Stimulated activated CD4-positive, alpha-beta T cell treated with anti-CD3 and anti-CD28 coated beads, Interleukin-12 subunit alpha, Interleukin-12 subunit beta, amount 100 ng/mL, for 4 hours (primary cell): ENCODE measurements around the gene MKLN1.
"Not testable (repeated sequence)": the region's sequence is repeated elsewhere in the genome, so short reads cannot be mapped to it uniquely, and the experiment has no call there.

Source experiments
- DNase-seq: peaks from one replicate; pipeline ENCODE4 v3.0.0-alpha.2; 2020

The MKLN1 gene

DNA sequence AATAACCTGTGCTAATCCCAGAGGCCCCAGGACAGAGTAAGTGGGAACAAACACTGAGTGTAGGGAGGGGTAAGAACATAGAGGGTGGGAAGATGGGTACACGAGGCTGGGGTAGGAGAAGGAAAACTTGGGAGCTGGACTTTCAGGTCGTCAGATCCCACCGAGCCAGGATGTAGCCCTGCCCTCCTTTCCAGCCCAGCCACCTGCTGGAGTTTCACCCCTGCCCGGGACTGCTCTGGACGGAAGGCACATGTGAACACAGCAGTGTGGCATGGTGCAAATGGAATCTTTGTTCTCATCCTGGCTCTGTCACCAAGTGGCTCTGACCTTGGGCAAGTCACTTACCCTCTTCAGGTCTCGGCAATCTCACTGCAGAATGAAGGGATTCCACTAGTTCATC lies 176.0 kb downstream of the MKLN1 start:
- no peak for DNase-seq

DNA sequence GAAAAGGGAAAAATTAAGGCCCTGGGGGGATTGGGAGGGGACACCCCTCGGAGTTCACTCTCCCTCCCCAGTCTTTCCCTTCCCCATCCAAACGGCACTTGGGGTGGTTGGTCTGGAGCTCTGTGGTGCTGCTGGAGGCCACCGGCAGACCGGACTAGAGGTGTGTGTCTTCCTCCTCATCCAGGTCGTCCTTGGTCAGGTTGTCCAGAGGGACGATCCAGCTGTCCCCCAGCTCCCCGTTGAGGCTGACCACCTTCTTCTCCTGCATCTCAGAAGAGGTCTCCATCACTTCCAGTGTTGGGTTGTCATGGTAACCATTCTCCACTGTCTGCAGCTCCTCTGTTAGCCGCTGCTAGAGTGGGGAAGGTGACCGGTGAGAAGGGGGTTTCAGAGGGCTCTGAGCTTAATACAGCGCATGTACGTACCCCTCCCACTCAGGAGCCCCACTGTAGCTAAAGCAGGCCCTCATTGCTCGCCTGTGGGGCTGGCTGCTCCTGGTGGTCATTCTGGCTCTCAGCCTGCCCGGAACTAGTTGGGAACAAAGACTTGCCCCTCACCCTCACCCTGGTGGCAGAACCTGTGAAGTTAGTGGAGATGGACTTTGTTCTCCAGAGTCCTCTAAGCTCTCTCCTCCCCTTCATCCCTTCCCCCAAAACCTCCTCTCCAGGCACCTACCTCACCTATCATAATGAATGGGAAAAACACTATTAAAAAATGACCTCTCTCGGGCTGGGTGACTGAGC lies 176.7 kb downstream of the MKLN1 start:
- DNase-seq, result no peak

DNA sequence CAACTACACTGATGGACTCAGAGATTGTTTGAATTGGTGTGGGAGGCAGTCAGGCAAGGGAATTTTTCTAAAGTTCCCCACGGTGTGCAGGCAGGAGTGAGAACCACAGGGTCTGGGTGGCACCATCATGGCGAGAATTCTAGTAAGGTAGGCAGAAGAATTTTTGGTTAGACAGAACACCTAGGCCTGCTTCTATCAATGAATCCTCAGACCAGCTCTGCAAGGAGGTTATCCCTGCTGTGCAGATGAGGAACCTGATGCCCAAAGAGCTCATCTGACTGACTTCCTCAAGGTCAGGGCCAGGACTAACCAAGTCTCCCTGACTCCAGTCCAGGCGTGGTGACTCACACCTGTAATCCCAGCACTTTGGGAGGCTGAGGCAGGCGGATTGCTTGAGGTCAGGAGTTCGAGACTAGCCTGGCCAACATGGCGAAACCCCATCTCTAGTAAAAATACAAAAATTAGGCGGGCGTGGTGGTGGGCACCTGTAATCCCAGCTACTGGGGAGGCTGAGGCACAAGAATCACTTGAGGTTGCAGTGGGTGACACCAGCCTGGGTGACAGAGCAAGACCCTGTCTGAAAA lies 177.5 kb downstream of the MKLN1 start:
- DNase-seq, result not testable (repeated sequence)

DNA sequence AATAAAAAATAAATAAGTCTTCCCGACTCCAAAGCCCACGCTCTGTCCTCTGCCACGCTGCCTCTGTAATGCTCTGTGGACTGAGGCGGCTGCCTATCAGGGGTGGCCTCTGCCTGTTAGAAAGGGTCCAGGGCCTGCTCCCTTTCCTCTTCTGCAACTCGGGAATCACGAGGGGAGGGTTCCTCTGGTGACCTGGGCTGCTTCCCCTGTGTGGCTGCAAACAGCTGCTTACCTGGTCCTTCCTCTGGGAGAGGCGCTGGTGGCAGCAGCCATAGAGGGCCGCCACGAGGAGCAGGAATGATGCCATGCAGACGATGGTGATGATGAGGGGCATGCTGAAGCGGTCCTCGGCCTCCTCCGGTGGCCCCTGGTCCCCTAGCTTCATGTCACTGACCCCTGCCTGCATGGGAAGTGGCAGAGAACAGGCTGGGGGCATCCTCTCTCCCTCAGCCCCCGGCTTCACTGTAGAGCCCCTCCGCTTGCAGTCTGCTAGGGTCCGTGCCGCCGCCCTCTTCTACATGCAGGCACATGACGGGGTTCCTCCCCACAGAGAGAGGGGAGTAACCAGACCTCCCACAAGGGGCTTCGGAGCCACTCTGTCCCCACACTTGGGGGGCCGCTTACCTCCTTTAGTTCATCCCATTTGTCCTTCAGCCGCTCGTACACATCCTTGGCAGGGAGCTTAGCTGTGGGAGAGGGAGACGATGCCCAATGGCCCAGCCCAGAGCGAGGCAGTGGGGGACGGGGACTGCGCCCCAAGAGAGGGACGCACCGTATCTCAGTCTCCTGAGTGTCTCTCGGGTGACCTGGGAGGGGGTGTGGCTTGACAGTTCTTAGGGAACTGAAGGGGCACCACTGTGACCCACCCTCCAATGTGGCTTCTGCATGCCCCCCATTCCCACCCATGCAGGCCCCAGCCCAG lies 178.2 kb downstream of the MKLN1 start:
- DNase-seq, result no peak

DNA sequence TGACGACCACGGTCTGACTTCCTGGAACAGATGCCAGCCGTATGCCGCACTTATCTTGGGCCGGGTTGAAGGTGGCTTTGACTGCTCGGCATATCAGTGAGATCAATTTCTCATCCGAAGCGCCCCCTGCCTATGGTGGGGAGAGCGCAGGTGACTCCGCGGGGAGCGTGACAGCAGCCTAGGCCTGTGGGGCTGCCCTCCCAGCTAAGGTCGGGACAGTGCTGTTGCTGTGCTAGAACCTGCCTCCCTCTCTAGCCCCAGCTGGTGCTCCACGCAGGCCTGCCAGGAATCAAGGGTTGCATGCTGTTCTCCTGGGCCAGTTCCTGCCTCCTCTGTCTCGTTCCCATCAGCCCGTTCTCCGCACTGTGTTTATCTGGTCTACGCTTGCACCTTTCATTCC lies 178.9 kb downstream of the MKLN1 start:
- DNase-seq, result no peak

DNA sequence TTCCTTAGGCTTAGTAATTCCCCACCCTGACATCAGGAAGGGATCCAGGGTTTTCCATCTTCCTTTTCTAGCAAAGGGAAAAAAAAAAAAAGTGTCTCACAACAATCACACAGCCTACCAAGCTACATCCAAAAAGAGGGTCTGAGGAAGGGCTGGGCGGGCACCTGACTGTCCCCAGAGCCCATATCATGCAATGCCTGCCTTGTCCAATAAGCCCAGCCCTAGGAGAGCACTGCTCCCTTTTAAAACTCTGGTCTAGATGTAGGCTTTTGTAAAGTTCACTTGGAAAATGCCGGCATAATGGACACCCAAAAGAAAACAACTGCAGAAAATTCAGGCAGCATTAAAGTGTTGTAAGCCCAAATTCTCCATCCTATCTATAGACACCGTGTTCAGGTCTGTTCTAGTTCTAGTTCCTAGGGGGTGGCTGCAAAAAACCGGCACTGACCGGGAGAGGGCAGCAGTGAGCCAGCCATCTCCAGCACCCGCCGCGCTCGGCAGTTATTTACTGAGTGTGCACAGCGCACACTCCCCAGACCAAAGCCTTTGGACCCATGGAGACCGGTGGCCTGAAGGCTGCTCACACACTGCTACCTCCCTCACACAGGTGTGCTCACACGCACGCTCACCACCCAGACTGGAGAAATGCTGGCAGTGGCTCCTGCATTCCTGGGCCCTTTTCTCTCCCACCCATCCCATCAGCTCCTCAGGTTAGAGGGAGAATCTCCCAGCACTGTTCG lies 180.1 kb downstream of the MKLN1 start:
- peak; percentile 83 for DNase-seq

DNA sequence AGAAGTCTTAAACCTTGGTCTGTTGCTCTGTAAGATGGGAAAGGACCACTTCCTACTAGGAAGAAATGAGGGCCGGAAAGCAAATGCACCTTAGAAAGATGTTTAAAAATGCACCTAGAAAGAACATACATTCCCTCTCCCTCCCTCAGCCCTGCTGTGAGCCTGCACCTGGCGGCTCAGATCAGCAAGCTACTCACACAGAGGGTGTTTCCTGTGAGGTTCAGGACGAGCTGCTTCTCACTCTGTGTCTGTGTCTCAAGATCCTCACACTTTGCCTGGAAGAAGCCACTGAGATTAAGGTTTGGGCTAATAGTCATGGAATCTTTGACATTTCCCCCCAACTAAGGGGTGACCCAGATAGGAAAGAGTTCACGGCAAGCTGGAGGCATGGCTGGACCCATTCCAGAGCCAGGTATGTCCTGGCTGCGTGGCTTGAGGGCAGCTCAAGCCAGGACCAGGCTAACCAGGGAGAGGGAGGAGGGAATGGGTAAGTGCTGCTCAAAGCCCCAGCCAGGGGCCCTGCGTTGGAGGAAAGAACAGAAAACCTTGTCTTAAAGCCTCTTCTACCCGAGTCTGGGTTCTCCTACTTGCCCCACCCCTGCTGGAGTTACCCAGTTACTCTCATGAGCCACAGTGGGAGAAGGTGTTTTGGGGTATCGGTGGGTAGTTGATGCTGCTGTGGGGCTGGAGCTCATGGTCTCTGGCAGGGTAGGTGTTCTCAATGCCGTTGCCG lies 181.2 kb downstream of the MKLN1 start:
- no peak for DNase-seq

DNA sequence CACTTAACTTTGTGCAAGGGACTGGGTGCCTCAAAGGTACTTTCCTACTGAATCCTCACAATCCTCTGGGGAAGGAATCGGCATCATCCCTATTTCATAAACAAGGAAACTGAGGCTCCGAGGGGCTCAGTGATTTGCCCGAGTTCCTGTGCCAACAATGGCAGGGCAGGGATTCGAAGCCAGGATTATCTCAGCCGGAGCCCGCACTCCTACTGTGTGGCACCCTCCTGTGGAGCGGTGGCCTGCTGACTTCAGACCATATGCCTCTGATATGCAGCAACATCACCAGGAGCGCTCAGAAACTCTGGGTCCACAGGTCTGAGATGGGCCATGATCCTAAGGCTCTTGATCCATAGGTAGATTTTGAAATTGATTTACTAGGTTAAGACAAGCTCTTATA lies 182.1 kb downstream of the MKLN1 start:
- DNase-seq, result no peak

DNA sequence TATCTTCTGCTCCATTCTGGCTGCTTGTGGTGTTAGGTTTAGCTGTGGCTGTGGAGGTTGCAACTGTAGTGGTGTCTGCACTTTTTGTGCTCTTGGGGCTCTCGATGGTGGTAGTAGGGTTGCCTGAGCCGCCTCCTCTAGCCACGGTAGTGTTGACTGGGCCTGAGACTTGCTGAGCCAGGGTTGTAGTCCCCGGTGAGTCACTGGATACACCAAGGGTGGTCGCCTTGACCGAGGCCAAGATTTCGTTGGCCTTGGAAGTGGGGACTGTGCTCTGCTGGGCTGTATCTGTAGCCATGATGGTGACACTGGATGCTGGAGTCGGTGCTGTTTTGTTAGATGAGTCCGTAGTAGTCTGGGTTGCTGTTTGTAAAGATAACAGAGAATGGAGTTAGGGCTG lies 183.4 kb downstream of the MKLN1 start:
- DNase-seq, result no peak

DNA sequence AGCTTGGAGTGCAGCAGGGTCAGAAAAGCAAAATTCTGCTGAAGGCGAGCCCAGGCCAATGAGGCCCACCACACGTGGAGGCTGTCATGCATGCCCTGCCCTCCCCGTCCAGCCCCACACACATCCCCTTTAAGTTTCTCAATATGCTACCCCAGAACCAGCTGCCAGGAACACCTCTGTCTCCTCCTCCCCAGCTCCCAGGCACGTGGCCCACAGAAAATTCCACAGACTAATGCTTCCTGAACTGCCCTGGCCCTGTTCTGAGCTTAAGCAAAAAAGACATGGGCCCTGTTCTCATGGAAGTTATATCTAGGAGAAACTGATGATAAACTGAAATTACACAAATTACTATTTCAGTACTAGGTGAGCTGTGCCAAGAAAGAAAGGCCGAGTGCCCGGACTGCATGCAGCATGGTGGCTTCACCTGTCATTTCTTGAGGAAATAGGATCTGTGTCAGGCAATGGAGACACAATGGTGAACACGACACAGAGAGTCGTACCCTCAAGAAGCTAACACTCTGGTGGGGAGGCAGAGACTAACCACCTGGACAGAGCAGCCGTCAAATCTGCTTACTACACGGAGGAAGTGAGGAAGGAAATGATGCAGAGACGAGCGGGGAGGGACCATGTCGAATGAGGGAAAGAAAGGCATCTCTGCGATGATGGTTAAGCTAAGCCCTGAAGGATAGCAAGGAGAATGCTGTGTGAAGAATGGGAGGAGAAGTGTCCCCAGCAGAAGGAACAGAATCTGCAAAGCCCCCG lies 184.3 kb downstream of the MKLN1 start:
- DNase-seq, result no peak

DNA sequence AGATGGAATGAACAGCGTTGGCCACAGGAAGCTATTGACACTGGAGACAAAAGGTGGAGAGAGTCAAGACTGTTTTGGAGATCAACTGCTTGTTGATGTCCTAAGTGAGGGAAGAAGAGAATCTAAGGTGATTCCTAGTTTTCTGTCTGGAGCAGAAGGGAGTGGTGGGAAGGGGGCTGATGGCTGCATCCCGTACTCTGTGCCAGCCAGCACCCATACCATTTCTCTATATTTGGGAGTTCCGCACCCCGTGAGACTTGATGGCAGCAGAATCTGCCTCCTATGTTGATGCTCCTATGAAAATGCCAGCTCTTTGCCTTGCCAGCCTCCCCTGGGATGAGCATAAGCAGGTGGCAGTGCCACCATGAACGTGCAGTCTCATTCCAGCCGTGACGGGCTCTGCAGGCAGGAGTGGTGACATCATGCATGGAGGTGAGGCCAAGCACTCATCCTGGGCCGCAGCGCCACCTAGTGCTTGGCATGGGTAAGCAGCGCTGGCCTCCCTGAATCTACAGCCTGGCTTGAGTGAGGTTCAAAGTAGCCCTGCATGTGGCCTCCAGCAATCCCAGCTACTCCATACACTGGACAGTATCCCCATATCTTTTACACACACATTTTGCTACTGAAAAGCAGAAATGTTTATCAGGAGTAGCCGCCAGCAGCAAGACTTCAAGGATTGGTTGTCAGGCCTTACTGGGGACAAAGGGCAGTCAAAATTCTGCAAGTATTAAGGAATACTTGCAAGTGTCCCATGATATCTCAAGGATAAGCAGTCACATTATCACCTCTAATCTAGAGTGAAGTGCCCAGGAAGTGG lies 185.8 kb downstream of the MKLN1 start:
- peak; percentile 78 for DNase-seq

DNA sequence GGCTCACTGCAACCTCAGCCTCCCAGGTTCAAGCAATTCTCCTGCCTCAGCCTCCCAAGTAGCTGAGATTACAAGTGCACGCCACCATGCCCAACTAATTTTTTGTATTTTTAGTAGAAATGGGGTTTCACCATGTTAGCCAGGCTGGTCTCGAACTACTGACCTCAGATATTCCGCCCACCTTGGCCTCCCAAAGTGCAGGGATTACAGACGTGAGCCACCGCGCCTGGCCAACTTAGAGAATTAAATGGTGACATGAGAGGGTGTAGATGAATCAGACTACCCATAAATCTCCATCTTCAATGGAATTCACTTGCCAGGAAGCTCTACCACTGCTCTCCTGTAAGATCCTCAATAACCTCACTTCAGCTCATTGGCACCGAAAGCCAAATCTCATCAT lies 187.8 kb downstream of the MKLN1 start:
- DNase-seq, result not testable (repeated sequence)

DNA sequence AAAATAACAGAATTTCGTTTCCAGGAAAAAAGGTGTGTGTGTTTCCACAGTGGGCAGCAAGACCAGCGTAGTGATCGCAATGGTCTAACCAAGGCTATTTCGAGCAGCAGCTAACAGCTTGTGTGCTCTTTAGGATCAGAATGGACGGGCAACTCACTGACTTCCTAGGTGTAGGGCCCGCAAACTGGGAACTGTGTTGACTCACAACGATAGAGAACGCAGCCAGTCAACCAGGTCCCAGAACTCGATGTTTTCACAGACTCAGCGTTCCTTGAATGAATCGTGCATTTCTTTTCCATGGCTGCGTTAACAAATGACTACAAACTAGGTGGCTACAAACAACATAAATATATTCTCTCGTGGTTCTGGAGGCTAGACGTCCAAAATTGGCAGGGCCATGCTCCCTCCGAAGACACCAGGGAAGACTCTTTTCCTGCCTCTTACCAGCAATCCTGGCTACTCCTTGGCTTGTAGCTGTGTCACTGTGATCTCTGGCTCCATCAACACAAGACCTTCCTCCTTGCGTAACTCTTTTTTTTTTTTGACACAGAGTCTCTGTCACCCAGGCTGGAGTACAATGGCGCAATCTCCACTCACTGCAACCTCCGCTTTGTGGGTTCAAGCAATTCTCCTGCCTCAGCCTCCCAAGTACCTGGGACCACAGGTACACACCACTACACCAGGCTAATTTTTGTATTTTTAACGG lies 189.7 kb downstream of the MKLN1 start:
- no peak for DNase-seq

DNA sequence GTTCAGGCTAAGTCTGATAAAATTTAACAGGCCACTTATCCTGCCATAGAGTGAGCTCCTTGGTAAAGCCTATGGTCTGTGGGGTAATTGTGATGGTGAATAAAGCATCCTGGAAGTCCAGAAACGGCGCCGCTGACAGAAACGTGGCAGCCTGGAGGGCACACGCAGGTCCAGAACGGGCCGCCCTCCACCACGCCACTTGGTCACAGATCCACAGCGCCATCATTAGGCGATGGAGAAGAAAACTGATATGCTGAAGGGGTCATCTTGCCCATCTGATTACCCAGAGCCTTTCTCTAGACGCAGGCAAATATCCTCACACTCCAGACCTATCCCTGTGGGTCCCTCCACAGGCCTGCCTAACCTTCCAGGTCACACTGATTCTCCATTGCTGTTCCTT lies 190.9 kb downstream of the MKLN1 start:
- DNase-seq, result no peak

DNA sequence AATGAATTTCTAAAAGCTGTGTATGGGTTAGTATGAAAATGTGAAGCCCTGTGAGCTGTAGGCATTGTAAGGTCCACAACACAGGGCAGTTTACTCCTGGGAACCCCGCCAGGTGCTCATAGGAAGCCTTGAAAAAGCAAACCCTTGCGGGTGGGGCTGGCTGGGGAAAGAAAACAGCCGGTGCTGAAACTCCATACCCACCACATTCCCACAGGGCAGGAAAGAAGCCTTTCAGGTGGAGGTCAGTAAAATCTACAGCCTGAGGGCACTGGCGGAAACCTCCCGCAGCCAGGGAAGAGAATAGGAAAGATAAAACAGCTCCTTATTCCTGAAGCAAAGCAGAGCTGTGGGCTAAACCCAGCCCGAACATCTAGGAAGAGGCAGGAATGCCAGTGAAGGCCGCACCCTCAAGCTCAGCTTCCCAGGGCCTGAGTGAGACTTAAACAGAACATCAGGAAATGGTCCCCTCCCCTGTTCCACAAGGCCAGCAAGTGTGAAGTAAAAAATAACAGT lies 194.0 kb downstream of the MKLN1 start:
- no peak for DNase-seq

DNA sequence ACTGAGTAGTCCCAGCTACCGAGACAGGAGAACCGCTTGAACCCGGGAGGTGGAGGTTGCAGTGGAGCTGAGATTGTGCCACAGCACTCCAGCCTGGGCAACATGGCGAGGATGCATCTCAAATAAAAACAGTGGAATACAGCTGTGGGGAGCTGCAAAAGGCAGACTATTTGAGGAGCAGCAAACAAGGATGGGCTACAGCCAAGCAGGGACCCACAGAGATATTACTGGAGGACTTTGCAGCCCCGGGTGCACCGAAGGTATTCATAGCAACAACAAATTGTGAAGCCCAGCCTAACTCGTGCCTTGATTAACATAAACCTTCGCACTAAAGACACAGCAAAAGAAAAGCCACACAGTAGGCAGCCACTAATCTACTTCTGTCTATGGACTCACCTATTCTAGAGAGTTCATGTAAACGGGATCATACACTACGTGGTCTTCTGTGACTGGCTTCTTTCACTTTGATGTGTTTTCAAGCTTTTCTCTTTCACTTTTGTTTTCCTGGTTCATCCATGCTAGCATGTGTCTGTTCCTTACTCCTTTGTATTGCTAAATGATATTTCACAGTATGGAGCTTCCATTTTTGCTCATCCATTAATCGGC lies 194.8 kb downstream of the MKLN1 start:
- no peak for DNase-seq

DNA sequence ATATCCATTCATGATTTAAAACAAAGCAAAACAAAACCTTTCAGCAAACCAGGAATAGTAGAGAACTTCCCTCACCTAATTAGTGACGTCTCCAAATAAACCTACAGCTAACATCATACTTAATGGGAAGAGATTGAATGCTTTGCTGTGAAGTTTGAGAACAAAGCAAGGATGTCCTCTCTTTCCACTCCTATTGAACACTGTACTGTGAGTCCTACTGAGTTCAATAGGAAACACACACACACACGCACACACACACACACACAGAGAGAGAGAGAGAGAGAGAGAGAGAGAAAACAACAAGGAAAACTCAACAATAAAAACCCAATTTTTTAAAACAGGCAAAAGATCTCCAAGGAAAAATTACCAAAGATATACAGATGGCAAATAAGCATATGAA lies 196.4 kb downstream of the MKLN1 start:
- no peak for DNase-seq

DNA sequence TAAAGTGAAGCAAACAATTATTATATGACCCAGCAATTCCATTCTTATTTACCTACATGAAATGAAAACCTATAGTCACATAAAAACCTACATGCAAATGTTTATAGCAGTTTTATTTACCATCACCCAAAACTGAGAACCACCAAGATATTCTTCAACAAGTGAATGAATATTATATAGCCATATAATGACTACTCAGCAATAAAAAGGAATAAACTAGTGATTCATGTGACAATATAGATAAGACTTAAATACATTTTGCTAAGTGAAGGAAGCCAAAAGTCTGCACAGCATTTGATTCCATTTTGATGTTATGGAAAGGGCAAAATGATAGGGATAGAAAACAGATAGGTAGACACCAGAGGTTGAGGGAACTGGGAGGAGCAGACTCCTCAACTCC lies 197.0 kb downstream of the MKLN1 start:
- no peak for DNase-seq

DNA sequence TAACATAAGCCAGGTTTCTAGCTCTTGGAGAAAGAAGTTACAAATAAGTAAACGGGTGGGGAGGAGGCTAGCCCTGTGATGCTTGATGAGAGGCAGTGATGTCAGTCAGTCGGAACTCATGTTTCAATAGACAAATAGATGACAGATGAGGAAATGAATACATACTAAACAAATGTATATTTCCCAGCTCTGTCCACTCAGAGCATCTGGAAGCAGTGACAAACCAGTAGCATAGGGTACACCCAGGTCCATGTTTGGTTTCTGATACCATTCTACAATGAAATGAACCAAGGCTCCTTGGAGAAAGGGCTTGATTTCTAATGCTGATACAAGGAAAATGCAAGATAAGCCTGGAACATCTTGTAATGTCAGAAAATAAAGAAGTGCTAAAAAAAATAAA lies 198.1 kb downstream of the MKLN1 start:
- no peak for DNase-seq
